Hematopoietic multipotent progenitor cell (in vitro differentiated cells): Measurements from ENCODE around the gene SRRM4. TPM values are rescaled to one million over a fixed set of nuclear protein-coding genes. Genes with fewer than 3 reads are reported as not detected.
A peak's percentile ranks its signal among the peaks of the same experiment; 100 is the strongest.

Source experiments
- DNase-seq, 3 donors: peaks; one replicate each; pipeline ENCODE4 v3.0.0-alpha.2; 2011 to 2015; ENCODE audit warnings: low read depth in 2 of 3, low spot score in 2 of 3
- total RNA-seq: library from RNA; depleted of rRNA; stranded (reverse); fragments of >200 nt; gene quantifications from one replicate; pipeline ENCODE4 v1.2.3, GENCODE V29; 2012

The SRRM4 gene
- total RNA-seq, 1 donor: under 0.01 TPM

- no peak for DNase-seq
Measured at GRCh38 chr12:119114294-119114693, 133.0 kb downstream of the SRRM4 start.

- DNase-seq: peak in 2 of 3 donors; percentile 18 to 66
Measured at GRCh38 chr12:119115296-119115905, 134.1 kb downstream of the SRRM4 start.

- DNase-seq: no peak
Measured at GRCh38 chr12:119117936-119118335, 136.6 kb downstream of the SRRM4 start.

- no peak for DNase-seq
Measured at GRCh38 chr12:119118625-119119024, 137.3 kb downstream of the SRRM4 start.

- no peak for DNase-seq
Measured at GRCh38 chr12:119122047-119122446, 140.7 kb downstream of the SRRM4 start.

- no peak for DNase-seq
Measured at GRCh38 chr12:119122751-119123150, 141.4 kb downstream of the SRRM4 start.

- no peak for DNase-seq
Measured at GRCh38 chr12:119128527-119128926, 147.2 kb downstream of the SRRM4 start.

GRCh38 chr12:119129827-119130434 lies 148.6 kb downstream of the SRRM4 start:
- no peak for DNase-seq

- no peak for DNase-seq
Measured at GRCh38 chr12:119130523-119130922, 149.2 kb downstream of the SRRM4 start.

GRCh38 chr12:119134284-119135072 lies 153.1 kb downstream of the SRRM4 start:
- no peak for DNase-seq

GRCh38 chr12:119136811-119137410 lies 155.6 kb downstream of the SRRM4 start:
- no peak for DNase-seq

GRCh38 chr12:119139448-119139847 lies 158.1 kb downstream of the SRRM4 start:
- no peak for DNase-seq

GRCh38 chr12:119145367-119145766 lies 164.0 kb downstream of the SRRM4 start:
- DNase-seq: no peak

- no peak for DNase-seq
Measured at GRCh38 chr12:119147847-119148448, 166.6 kb downstream of the SRRM4 start.

- DNase-seq: no peak
Measured at GRCh38 chr12:119149270-119149669, 167.9 kb downstream of the SRRM4 start.

GRCh38 chr12:119151445-119152026 lies 170.2 kb downstream of the SRRM4 start:
- DNase-seq: no peak

GRCh38 chr12:119153477-119154434 lies 172.4 kb downstream of the SRRM4 start:
- peak in 2 of 3 donors; percentile 86 to 93 for DNase-seq

GRCh38 chr12:119154435-119154818 lies 173.1 kb downstream of the SRRM4 start:
- DNase-seq: peak in 2 of 3 donors; percentile 10 to 18

GRCh38 chr12:119156401-119157044 lies 175.2 kb downstream of the SRRM4 start:
- DNase-seq: no peak
